HepG2 (cell line): ENCODE data around the gene RBPMS2. TPM values are rescaled to one million over a fixed set of nuclear protein-coding genes. Genes with fewer than 3 reads are reported as not detected.

ENCODE experiments used
- ATAC-seq: fragments of 200-7000 bp; cut with Tn5 transposase; 3 replicates; pipeline ENCODE4 v1.9.1; 2020; ENCODE audit warnings: mild to moderate bottlenecking, moderate library complexity
- BruUV-seq: library from RNA; stranded (reverse); fragments of 400-500 nt; replicated peaks from 2 replicates; lab custom pipeline; 2021; lab: Mats Ljungman, UMichigan
- CTCF ChIA-PET: fragments of 300-600 bp; formaldehyde crosslinking; extraction: SDS; loops from one replicate; lab custom pipeline; 2021; ENCODE audit warnings: low total read pairs, inconsistent platforms, low intra/inter-chr PET ratio; lab: Yijun Ruan, JAX
- POLR2A ChIA-PET: fragments of 350-600 bp; sonication (Branson Sonifier 250); formaldehyde crosslinking; loops from one replicate; lab custom pipeline; 2020; ENCODE audit warnings: antibody characterized with exemption, inconsistent platforms; lab: Yijun Ruan, JAX
- DNase-seq: peaks from one replicate; pipeline ENCODE4 v3.0.0-alpha.2; 2015; ENCODE audit warnings: low spot score
- FAIRE-seq: peaks from 3 replicates; lab custom pipeline; 2011; peaks lifted over from hg19 to GRCh38; lab: Jason Lieb, UNC
- H2AFZ ChIP-seq: one replicate; pipeline ENCODE4 v1.6.1; 2011; ENCODE audit warnings: low read length, inconsistent platforms
- H3K27ac ChIP-seq: fragments of 300-600 bp; 3 replicates; pipeline ENCODE4 v1.8.0; 2011; ENCODE audit warnings: mixed run types, mild to moderate bottlenecking, mixed read lengths, low read length, inconsistent platforms; ENCODE audit not compliant: insufficient read depth; ENCODE audit errors: extremely low read length
- H3K27me3 ChIP-seq, 2 experiments: fragments of 200-600 bp in 1 of 2; 2 replicates in 1 of 2; 3 replicates in 1 of 2; pipeline versions ENCODE4 v1.6.0 to v1.8.0; 2011; ENCODE audit warnings: low read length in 2 of 2, mild to moderate bottlenecking in 2 of 2, moderate library complexity in 2 of 2, inconsistent platforms in 1 of 2; ENCODE audit not compliant: insufficient read depth in 2 of 2, control insufficient read depth in 1 of 2
- H3K36me3 ChIP-seq, 2 experiments: fragments of 200-600 bp in 1 of 2; replicated peaks in 1 of 2; 2 replicates in 1 of 2; 3 replicates in 1 of 2; pipeline versions ENCODE4 v1.5.1 to v1.8.0; 2011; ENCODE audit warnings: low read length in 2 of 2, inconsistent platforms in 1 of 2; ENCODE audit not compliant: insufficient read depth in 2 of 2, control insufficient read depth in 1 of 2
- H3K4me1 ChIP-seq: 2 replicates; pipeline ENCODE4 v1.5.1; 2012; ENCODE audit warnings: low read length, inconsistent platforms; ENCODE audit not compliant: insufficient read depth
- H3K4me2 ChIP-seq: 2 replicates; pipeline ENCODE4 v1.6.0; 2011; ENCODE audit warnings: low read depth, low read length, inconsistent platforms
- H3K4me3 ChIP-seq, 3 experiments: fragments of 200-600 bp in 1 of 3; sonication (generic), shearing (Covaris generic) in 1 of 3; replicated peaks in 1 of 3; 2 replicates each; pipeline ENCODE4 v1.5.1; 2011 to 2016; ENCODE audit warnings: low read length in 3 of 3, inconsistent platforms in 2 of 3, low read depth in 2 of 3, mild to moderate bottlenecking in 2 of 3, control low read depth in 1 of 3, mixed read lengths in 1 of 3; ENCODE audit not compliant: insufficient read depth in 1 of 3
- H3K79me2 ChIP-seq: one replicate; pipeline ENCODE4 v1.6.1; 2011; ENCODE audit warnings: low read length, inconsistent platforms; ENCODE audit not compliant: insufficient read depth
- H3K9ac ChIP-seq: 2 replicates; pipeline ENCODE4 v1.6.0; 2011; ENCODE audit warnings: mild to moderate bottlenecking, low read depth, low read length, inconsistent platforms; ENCODE audit not compliant: insufficient read depth
- H3K9me3 ChIP-seq: 2 replicates; pipeline ENCODE4 v1.5.1; 2012; ENCODE audit warnings: mild to moderate bottlenecking, low read length
- H4K20me1 ChIP-seq: 2 replicates; pipeline ENCODE4 v1.6.0; 2011; ENCODE audit warnings: inconsistent platforms, mild to moderate bottlenecking, low read length, moderate library complexity; ENCODE audit not compliant: insufficient read depth
- ASH2L ChIP-seq: fragments of 300-600, 200-600 bp; sonication (generic); IDR thresholded peaks from 2 replicates; pipeline ENCODE4 v1.7.0; 2017; ENCODE audit warnings: low read depth, mild to moderate bottlenecking, moderate library complexity, mixed read lengths, low read length; ENCODE audit not compliant: insufficient read length
- DNMT3B ChIP-seq: conservative IDR thresholded peaks from 2 replicates; pipeline ENCODE4 v1.6.1; 2016; ENCODE audit warnings: missing biosample characterization, control low read depth
- EZH2 ChIP-seq: conservative IDR thresholded peaks from 2 replicates; pipeline ENCODE4 v1.6.1; 2012; ENCODE audit warnings: mild to moderate bottlenecking, low read depth, low read length, moderate library complexity
- MAFK ChIP-seq, 2 experiments: IDR thresholded peaks in 1 of 2; conservative IDR thresholded peaks in 1 of 2; 2 replicates each; pipeline ENCODE4 v1.6.1; 2011; ENCODE audit warnings: improper control_type of control experiment in 2 of 2, low read length in 2 of 2
- PTBP1 ChIP-seq: fragments of 200-400 bp; formaldehyde crosslinking; IDR thresholded peaks from 2 replicates; pipeline ENCODE4 v1.6.1; 2018; ENCODE audit warnings: low read length, low read depth; ENCODE audit not compliant: poor library complexity, severe bottlenecking
- ZNF136 ChIP-seq: sonication (generic); formaldehyde crosslinking; IDR thresholded peaks from 2 replicates; pipeline ENCODE4 v1.8.1; 2022; ENCODE audit warnings: low read depth, mild to moderate bottlenecking, moderate library complexity, missing genetic modification reagents
- ZNF24 ChIP-seq: fragments of 450-650 bp; IDR thresholded peaks from 2 replicates; pipeline ENCODE4 v1.6.1; 2017; ENCODE audit warnings: antibody characterized with exemption, mild to moderate bottlenecking
- ZNF564 ChIP-seq: sonication (generic); formaldehyde crosslinking; IDR thresholded peaks from 2 replicates; pipeline ENCODE4 v1.8.1; 2023; ENCODE audit warnings: mild to moderate bottlenecking, missing genetic modification reagents
- ZNF567 ChIP-seq: sonication (generic); formaldehyde crosslinking; IDR thresholded peaks from 2 replicates; pipeline ENCODE4 v1.8.1; 2023; ENCODE audit warnings: mild to moderate bottlenecking, missing genetic modification reagents, borderline replicate concordance
- ZNF773 ChIP-seq: sonication (generic); formaldehyde crosslinking; IDR thresholded peaks from 2 replicates; pipeline ENCODE4 v1.4.0; 2020; ENCODE audit warnings: missing genetic modification reagents, borderline replicate concordance
- WGBS: methylation state at CpG from one replicate; pipeline ENCODE4 v1.1.6; 2017; ENCODE audit warnings: low lambda C conversion rate; 5-methylcytosine and 5-hydroxymethylcytosine counted together
- in situ Hi-C: cut with HindIII; loops from 2 replicates; pipeline ENCODE4 v1.10.0; 2017; ENCODE audit warnings: low pct_unique_long_range_greater_than_20kb; ENCODE audit not compliant: extremely low pct_ligation_motif_present
- intact Hi-C: fragments of 100-400 bp; cut with micrococcal nuclease; formaldehyde crosslinking; loops from one replicate; pipeline ENCODE4 v1.10.0; 2022; ENCODE audit not compliant: unreplicated experiment
- polyA plus RNA-seq, 8 experiments: library from polyadenylated mRNA; depleted of rRNA in 3 of 8; stranded (reverse) in 7 of 8; unstranded in 1 of 8; fragments of >200 nt; fragmentation: Illumina TruSeq in 4 of 8; extraction: Trizol in 4 of 8; gene quantifications; 2 replicates each; pipeline versions ENCODE4 v1.2.1 to v1.2.3, GENCODE V29; 2011 to 2016; ENCODE audit warnings: low read depth in 4 of 8, missing spikeins in 1 of 8, mixed read lengths in 1 of 8; ENCODE audit not compliant: insufficient read depth in 1 of 8
- total RNA-seq, 5 experiments: library from RNA; depleted of rRNA; stranded (reverse); fragments of >200 nt; fragmentation: Illumina TruSeq; extraction: Trizol; gene quantifications; 2 replicates each; pipeline ENCODE4 v1.2.3, GENCODE V29; 2016; ENCODE audit warnings: low read depth in 1 of 5
- TF ChIP-seq, protein P1 (sequence below): sonication (generic); formaldehyde crosslinking; IDR thresholded peaks from 2 replicates; pipeline ENCODE4 v1.4.0; 2020; ENCODE audit warnings: missing genetic modification reagents; ENCODE audit errors: not compliant biosample characterization
- TF ChIP-seq, protein P2 (sequence below): sonication (generic); formaldehyde crosslinking; IDR thresholded peaks from 2 replicates; pipeline ENCODE4 v1.4.0; 2020; ENCODE audit warnings: low read depth, missing genetic modification reagents
- TF ChIP-seq, protein P3 (sequence below): sonication (generic); IDR thresholded peaks from 2 replicates; pipeline ENCODE4 v1.6.1; 2016; ENCODE audit warnings: low read depth, borderline replicate concordance
- TF ChIP-seq, protein P4 (sequence below): IDR thresholded peaks from 2 replicates; pipeline ENCODE4 v1.6.1; 2016; ENCODE audit warnings: missing compliant biosample characterization, missing genetic modification reagents, borderline replicate concordance
- TF ChIP-seq, protein P5 (sequence below): sonication (generic); formaldehyde crosslinking; IDR thresholded peaks from 2 replicates; pipeline ENCODE4 v1.8.0; 2022; ENCODE audit warnings: mild to moderate bottlenecking, missing genetic modification reagents, moderate library complexity
- TF ChIP-seq, protein P6 (sequence below): sonication (generic); formaldehyde crosslinking; IDR thresholded peaks from 2 replicates; pipeline ENCODE4 v1.5.0; 2020; ENCODE audit warnings: mild to moderate bottlenecking, low read depth, missing genetic modification reagents, borderline replicate concordance

RBPMS2 gene
- total and polyA plus RNA-seq, 2 of the 13 experiments (the other 11 are each of a cell fraction or from before 2014, with no cell fraction given): 0.08 TPM; not detected in 1

DNA sequence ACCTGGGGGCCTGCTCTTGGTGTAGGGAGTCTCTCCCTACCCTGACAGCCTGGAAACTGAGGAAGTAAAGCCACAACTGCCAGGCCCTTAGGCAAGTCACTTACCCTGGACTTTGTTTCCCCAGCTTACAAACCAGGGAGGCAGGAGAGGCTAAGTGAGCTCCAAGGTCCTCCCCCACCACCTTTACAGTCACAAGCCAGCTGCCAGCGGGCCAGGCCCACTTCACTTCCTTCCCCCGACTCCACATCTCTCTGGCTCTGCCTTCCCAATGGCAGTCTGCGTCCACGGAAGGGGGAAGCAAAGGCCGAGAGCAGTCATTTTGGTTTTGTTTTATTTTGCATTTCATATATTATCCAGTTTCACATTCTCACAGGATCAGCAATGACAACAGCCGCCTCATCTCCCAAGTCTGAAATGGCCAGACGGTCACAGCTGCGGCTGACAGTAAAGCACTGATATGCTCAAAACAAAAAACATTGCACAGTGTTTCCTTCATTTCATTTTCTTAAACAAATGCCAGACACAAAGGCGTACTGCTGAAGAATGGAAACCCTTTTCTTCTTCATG is 35.7 kb downstream of the RBPMS2 start:
- no peak overlapping the region for H3K4me2 ChIP-seq
- ChIA-PET POLR2A (no interaction called here), CTCF (no interaction called here)
- no peak overlapping the region for H3K27ac ChIP-seq
- FAIRE-seq (no peak), DNase-seq (no peak), ATAC-seq (no peak)
- in situ Hi-C loops: no loop called here
- BruUV-seq: no TSS peak
- no peak overlapping the region for H3K4me3 ChIP-seq
- no peaks in the 10 kb centered on the region for H4K20me1 ChIP-seq
- no peaks in the 10 kb centered on the region for H3K9me3 ChIP-seq
- no peak overlapping the region for H2AFZ ChIP-seq
- H3K36me3 ChIP-seq: no peaks in the 10 kb centered on the region
- no peak overlapping the region for H3K9ac ChIP-seq
- WGBS: 74% methylated on average over 9 of the region's 9 CpGs
- intact Hi-C loops: no loop called here
- H3K4me1 ChIP-seq: no peaks in the 10 kb centered on the region
- peaks cover 13 to 56% of the 10 kb centered on the region in 2 experiments; a peak in 4 of 5 replicates for H3K27me3 ChIP-seq
- no peaks in the 10 kb centered on the region for H3K79me2 ChIP-seq
- TF ChIP-seq ASH2L: no peak
- TF ChIP-seq ZNF567 (CRISPR knock-in tag): no peak
- TF ChIP-seq, protein P1, sequence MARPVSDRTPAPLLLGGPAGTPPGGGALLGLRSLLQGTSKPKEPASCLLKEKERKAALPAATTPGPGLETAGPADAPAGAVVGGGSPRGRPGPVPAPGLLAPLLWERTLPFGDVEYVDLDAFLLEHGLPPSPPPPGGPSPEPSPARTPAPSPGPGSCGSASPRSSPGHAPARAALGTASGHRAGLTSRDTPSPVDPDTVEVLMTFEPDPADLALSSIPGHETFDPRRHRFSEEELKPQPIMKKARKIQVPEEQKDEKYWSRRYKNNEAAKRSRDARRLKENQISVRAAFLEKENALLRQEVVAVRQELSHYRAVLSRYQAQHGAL (CRISPR knock-in tag): no peak
- TF ChIP-seq, protein P2, sequence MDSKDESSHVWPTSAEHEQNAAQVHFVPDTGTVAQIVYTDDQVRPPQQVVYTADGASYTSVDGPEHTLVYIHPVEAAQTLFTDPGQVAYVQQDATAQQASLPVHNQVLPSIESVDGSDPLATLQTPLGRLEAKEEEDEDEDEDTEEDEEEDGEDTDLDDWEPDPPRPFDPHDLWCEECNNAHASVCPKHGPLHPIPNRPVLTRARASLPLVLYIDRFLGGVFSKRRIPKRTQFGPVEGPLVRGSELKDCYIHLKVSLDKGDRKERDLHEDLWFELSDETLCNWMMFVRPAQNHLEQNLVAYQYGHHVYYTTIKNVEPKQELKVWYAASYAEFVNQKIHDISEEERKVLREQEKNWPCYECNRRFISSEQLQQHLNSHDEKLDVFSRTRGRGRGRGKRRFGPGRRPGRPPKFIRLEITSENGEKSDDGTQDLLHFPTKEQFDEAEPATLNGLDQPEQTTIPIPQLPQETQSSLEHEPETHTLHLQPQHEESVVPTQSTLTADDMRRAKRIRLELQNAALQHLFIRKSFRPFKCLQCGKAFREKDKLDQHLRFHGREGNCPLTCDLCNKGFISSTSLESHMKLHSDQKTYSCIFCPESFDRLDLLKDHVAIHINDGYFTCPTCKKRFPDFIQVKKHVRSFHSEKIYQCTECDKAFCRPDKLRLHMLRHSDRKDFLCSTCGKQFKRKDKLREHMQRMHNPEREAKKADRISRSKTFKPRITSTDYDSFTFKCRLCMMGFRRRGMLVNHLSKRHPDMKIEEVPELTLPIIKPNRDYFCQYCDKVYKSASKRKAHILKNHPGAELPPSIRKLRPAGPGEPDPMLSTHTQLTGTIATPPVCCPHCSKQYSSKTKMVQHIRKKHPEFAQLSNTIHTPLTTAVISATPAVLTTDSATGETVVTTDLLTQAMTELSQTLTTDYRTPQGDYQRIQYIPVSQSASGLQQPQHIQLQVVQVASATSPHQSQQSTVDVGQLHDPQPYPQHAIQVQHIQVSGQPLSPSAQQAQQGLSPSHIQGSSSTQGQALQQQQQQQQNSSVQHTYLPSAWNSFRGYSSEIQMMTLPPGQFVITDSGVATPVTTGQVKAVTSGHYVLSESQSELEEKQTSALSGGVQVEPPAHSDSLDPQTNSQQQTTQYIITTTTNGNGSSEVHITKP (CRISPR knock-in tag): no peak
- no peak for TF ChIP-seq PTBP1
- TF ChIP-seq, protein P3, sequence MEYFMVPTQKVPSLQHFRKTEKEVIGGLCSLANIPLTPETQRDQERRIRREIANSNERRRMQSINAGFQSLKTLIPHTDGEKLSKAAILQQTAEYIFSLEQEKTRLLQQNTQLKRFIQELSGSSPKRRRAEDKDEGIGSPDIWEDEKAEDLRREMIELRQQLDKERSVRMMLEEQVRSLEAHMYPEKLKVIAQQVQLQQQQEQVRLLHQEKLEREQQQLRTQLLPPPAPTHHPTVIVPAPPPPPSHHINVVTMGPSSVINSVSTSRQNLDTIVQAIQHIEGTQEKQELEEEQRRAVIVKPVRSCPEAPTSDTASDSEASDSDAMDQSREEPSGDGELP: no peak
- TF ChIP-seq, protein P4, sequence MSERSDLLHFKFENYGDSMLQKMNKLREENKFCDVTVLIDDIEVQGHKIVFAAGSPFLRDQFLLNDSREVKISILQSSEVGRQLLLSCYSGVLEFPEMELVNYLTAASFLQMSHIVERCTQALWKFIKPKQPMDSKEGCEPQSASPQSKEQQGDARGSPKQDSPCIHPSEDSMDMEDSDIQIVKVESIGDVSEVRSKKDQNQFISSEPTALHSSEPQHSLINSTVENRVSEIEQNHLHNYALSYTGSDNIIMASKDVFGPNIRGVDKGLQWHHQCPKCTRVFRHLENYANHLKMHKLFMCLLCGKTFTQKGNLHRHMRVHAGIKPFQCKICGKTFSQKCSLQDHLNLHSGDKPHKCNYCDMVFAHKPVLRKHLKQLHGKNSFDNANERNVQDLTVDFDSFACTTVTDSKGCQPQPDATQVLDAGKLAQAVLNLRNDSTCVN (CRISPR knock-in tag): no peak
- no peak for TF ChIP-seq MAFK (conservative IDR thresholded peaks at IDR 0.05 in 1 of 2, IDR thresholded peaks at IDR 0.05 in 1 of 2; ENCODE audit: low read length in 2 of 2)
- no peak for TF ChIP-seq EZH2
- TF ChIP-seq ZNF136 (CRISPR knock-in tag): no peak
- no peak for TF ChIP-seq ZNF24
- TF ChIP-seq, protein P5, sequence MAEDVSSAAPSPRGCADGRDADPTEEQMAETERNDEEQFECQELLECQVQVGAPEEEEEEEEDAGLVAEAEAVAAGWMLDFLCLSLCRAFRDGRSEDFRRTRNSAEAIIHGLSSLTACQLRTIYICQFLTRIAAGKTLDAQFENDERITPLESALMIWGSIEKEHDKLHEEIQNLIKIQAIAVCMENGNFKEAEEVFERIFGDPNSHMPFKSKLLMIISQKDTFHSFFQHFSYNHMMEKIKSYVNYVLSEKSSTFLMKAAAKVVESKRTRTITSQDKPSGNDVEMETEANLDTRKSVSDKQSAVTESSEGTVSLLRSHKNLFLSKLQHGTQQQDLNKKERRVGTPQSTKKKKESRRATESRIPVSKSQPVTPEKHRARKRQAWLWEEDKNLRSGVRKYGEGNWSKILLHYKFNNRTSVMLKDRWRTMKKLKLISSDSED: no peak
- TF ChIP-seq ZNF773 (CRISPR knock-in tag): no peak
- TF ChIP-seq, protein P6, sequence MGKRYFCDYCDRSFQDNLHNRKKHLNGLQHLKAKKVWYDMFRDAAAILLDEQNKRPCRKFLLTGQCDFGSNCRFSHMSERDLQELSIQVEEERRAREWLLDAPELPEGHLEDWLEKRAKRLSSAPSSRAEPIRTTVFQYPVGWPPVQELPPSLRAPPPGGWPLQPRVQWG (CRISPR knock-in tag): no peak
- no peak for TF ChIP-seq ZNF564 (CRISPR knock-in tag)
- TF ChIP-seq DNMT3B (CRISPR knock-in tag): no peak
